Loucy (cell line): ENCODE measurements around the gene KRT39.
"Not testable (repeated sequence)": the region's sequence is repeated elsewhere in the genome, so short reads cannot be mapped to it uniquely, and the experiment has no call there.

Experiments used
- CTCF ChIP-seq: fragments of 200-600 bp; sonication (generic); conservative IDR thresholded peaks from 2 replicates; pipeline ENCODE4 v1.5.1; 2014; ENCODE audit warnings: mild to moderate bottlenecking, antibody characterized with exemption, low read length
- EZH2phosphoT487 ChIP-seq: fragments of 200-600 bp; IDR thresholded peaks from 2 replicates; pipeline ENCODE4 v1.6.1; 2018; ENCODE audit warnings: antibody characterized with exemption, mild to moderate bottlenecking, moderate library complexity, borderline replicate concordance

GRCh38 chr17:40917116-40917515 lies 49.6 kb downstream of the KRT39 start:
- not testable (repeated sequence) for TF ChIP-seq CTCF, EZH2phosphoT487
